ENCODE data around the gene FGD5. TPM values are rescaled to one million over a fixed set of nuclear protein-coding genes. Genes with fewer than 3 reads are reported as not detected.

The FGD5 gene
- total and polyA plus RNA-seq, 9 of the 15 experiments (the other 6 are each of a cell fraction or from before 2014, with no cell fraction given), result 0.18 TPM; not detected in 8

- no peak for FAIRE-seq
- Histone ChIP-seq H4K20me1 (replicated peaks; ENCODE audit: control insufficient read depth, insufficient read depth, low read length) (peaks cover 12% of the 10 kb centered on the region; the same call in 1 of the 2 replicates), H3K36me3 (ENCODE audit: control insufficient read depth, insufficient read depth, low read length) (no peaks in the 10 kb centered on the region), H3K79me2 (ENCODE audit: control insufficient read depth, insufficient read depth, low read length) (no peaks in the 10 kb centered on the region), H2AFZ (ENCODE audit: low read depth, low read length) (no peak overlapping the region), H3K27ac (ENCODE audit: extremely low read depth, low read depth, low read length) (no peak overlapping the region), H3K9me3 (replicated peaks; ENCODE audit: control insufficient read depth, insufficient read depth, low read depth, low read length) (no peaks in the 10 kb centered on the region), H3K27me3 (ENCODE audit: control insufficient read depth in 2 of 2, insufficient read depth in 2 of 2, low read length in 2 of 2) (peaks cover 47 to 62% of the 10 kb centered on the region in 2 experiments), H3K9me1 (ENCODE audit: control insufficient read depth, insufficient read depth, low read length) (no peaks in the 10 kb centered on the region), H3K4me3 (no peak overlapping the region), H3K9ac (ENCODE audit: insufficient read depth in 1 of 2, low read depth in 2 of 2, low read length in 2 of 2) (no peak overlapping the region), H3K4me2 (ENCODE audit: insufficient read depth, low read length) (no peak overlapping the region), H3K4me1 (replicated peaks in 1 of 2; ENCODE audit: control insufficient read depth in 2 of 2, insufficient read depth in 2 of 2, low read length in 2 of 2) (peaks cover 0 to 3% of the 10 kb centered on the region in 2 experiments; a peak in 2 of 5 replicates)
- 6% methylated on average over 5 of the region's 5 CpGs for WGBS (ENCODE audit: insufficient coverage, low coverage, missing lambda C conversion rate)
- BruUV-seq (replicated peaks), result no TSS peak
- ChIA-PET POLR2A (interaction anchor here (0.6 to 1.3 kb wide), 6 partner anchors 27 to 1265 kb away, joined by 3 to 6 read pairs (median 3); partner anchors contain the start of gene MRPS25), CTCF (ENCODE audit: low intra/inter-chr PET ratio) (interaction anchor here (0.6 to 2.7 kb wide), 7 partner anchors 129 to 1265 kb away, joined by 3 to 20 read pairs (median 4); no protein-coding TSS in a partner anchor)
- intact Hi-C loops (cut with micrococcal nuclease) (loop anchor here (2.0 to 10.0 kb wide), 7 partner anchors 64 to 1023 kb away; partner anchors contain the start of genes C3orf20 and CAPN7), in situ Hi-C loops (cut with MboI) (loop anchor here (5.0 to 25.0 kb wide), 3 partner anchors 123 to 1258 kb away; no protein-coding TSS in a partner anchor)
- DNase-seq (ENCODE audit: extremely low read depth in 1 of 4, low spot score in 3 of 4), result no peak
- ATAC-seq, result peak; percentile 44
- no peak for TF ChIP-seq CHD2 (IDR thresholded peaks at IDR 0.05; ENCODE audit: low read depth, low read length)
- peak; percentile 64 for TF ChIP-seq ZFP36 (IDR thresholded peaks at IDR 0.05; ENCODE audit: low read depth, low read length, partially characterized antibody)
- no peak for TF ChIP-seq NFATC3 (IDR thresholded peaks at IDR 0.05)
- TF ChIP-seq ZNF282 (CRISPR knock-in tag; IDR thresholded peaks at IDR 0.05), result 0 out of 2 replicates have a peak, but pooled peaks have one; percentile 9
- TF ChIP-seq, protein P1, sequence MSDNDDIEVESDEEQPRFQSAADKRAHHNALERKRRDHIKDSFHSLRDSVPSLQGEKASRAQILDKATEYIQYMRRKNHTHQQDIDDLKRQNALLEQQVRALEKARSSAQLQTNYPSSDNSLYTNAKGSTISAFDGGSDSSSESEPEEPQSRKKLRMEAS (CRISPR knock-in tag; IDR thresholded peaks at IDR 0.05), result no peak
- TF ChIP-seq, protein P2, sequence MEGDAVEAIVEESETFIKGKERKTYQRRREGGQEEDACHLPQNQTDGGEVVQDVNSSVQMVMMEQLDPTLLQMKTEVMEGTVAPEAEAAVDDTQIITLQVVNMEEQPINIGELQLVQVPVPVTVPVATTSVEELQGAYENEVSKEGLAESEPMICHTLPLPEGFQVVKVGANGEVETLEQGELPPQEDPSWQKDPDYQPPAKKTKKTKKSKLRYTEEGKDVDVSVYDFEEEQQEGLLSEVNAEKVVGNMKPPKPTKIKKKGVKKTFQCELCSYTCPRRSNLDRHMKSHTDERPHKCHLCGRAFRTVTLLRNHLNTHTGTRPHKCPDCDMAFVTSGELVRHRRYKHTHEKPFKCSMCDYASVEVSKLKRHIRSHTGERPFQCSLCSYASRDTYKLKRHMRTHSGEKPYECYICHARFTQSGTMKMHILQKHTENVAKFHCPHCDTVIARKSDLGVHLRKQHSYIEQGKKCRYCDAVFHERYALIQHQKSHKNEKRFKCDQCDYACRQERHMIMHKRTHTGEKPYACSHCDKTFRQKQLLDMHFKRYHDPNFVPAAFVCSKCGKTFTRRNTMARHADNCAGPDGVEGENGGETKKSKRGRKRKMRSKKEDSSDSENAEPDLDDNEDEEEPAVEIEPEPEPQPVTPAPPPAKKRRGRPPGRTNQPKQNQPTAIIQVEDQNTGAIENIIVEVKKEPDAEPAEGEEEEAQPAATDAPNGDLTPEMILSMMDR (IDR thresholded peaks at IDR 0.05 in 2 of 3, conservative IDR thresholded peaks at IDR 0.05 in 1 of 3; ENCODE audit: insufficient read depth in 2 of 3, low read depth in 1 of 3, low read length in 3 of 3), result 0 out of 6 replicates have a peak, but pooled peaks of 1 of the 3 experiments have one; percentile 16
- TF ChIP-seq ZNF398 (CRISPR knock-in tag; IDR thresholded peaks at IDR 0.05), result no peak
- TF ChIP-seq, protein P3, sequence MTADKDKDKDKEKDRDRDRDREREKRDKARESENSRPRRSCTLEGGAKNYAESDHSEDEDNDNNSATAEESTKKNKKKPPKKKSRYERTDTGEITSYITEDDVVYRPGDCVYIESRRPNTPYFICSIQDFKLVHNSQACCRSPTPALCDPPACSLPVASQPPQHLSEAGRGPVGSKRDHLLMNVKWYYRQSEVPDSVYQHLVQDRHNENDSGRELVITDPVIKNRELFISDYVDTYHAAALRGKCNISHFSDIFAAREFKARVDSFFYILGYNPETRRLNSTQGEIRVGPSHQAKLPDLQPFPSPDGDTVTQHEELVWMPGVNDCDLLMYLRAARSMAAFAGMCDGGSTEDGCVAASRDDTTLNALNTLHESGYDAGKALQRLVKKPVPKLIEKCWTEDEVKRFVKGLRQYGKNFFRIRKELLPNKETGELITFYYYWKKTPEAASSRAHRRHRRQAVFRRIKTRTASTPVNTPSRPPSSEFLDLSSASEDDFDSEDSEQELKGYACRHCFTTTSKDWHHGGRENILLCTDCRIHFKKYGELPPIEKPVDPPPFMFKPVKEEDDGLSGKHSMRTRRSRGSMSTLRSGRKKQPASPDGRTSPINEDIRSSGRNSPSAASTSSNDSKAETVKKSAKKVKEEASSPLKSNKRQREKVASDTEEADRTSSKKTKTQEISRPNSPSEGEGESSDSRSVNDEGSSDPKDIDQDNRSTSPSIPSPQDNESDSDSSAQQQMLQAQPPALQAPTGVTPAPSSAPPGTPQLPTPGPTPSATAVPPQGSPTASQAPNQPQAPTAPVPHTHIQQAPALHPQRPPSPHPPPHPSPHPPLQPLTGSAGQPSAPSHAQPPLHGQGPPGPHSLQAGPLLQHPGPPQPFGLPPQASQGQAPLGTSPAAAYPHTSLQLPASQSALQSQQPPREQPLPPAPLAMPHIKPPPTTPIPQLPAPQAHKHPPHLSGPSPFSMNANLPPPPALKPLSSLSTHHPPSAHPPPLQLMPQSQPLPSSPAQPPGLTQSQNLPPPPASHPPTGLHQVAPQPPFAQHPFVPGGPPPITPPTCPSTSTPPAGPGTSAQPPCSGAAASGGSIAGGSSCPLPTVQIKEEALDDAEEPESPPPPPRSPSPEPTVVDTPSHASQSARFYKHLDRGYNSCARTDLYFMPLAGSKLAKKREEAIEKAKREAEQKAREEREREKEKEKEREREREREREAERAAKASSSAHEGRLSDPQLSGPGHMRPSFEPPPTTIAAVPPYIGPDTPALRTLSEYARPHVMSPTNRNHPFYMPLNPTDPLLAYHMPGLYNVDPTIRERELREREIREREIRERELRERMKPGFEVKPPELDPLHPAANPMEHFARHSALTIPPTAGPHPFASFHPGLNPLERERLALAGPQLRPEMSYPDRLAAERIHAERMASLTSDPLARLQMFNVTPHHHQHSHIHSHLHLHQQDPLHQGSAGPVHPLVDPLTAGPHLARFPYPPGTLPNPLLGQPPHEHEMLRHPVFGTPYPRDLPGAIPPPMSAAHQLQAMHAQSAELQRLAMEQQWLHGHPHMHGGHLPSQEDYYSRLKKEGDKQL (CRISPR knock-in tag; IDR thresholded peaks at IDR 0.05; ENCODE audit: borderline replicate concordance), result no peak
- no peak for TF ChIP-seq ZNF311 (CRISPR knock-in tag; IDR thresholded peaks at IDR 0.05)
- no peak for TF ChIP-seq CBFA2T2 (conservative IDR thresholded peaks at IDR 0.05)
- no peak for TF ChIP-seq ZNF764 (CRISPR knock-in tag; IDR thresholded peaks at IDR 0.05; ENCODE audit: low read depth)
- no peak for TF ChIP-seq MAFF (IDR thresholded peaks at IDR 0.05; ENCODE audit: low read length)
These were observed 101.8 kb downstream of the FGD5 start for GRCh38 chr3:14920536-14920935.

All from K562 (cell line).